NCI-H526 treated with DMSO at 0.1 percent for 48 hours (cell line): Measurements from ENCODE around the gene ZFAND4.
"Not testable (repeated sequence)": the region's sequence is repeated elsewhere in the genome, so short reads cannot be mapped to it uniquely, and the experiment has no call there.

Source experiments
- DNase-seq: peaks from one replicate; lab custom pipeline; 2025; lab: John Stamatoyannopoulos, UW

ZFAND4 gene

DNA sequence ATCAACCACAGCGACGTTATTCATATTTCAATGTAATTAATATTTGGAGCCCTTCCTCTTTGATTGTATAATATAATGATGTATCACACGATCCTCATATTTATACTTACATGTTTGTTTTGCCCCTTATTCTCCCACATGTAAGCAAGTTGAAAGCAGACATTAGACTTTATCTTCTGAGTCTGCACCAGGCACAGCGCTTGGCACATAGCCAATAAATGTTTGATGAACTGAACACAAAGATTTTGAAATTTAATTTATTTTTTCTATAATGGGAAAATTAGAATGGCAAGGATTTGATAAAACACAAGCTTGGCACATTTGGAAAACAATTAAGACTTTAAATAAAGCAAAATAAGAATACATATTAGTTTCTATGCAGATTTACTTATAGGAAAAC is 31.6 kb downstream of the ZFAND4 start:
- DNase-seq, result no peak

DNA sequence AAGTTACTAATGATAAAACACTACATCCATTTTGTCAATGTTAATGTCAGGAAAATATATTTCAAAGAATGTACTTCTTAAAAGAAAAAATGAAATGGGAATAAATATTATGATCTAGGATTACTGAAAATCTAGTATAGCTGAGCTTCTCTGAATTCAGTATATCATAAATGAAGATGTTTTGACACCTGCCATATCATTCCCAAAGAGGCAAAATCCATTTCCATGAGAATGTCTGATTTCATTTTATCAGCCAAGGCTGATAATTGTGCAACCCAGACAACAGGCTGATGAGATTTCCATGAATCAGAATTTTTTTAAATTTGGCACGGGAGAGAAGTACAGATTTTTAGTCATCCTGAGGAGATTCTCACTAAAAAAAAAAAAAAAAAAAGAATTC is 32.5 kb downstream of the ZFAND4 start:
- DNase-seq, result no peak

DNA sequence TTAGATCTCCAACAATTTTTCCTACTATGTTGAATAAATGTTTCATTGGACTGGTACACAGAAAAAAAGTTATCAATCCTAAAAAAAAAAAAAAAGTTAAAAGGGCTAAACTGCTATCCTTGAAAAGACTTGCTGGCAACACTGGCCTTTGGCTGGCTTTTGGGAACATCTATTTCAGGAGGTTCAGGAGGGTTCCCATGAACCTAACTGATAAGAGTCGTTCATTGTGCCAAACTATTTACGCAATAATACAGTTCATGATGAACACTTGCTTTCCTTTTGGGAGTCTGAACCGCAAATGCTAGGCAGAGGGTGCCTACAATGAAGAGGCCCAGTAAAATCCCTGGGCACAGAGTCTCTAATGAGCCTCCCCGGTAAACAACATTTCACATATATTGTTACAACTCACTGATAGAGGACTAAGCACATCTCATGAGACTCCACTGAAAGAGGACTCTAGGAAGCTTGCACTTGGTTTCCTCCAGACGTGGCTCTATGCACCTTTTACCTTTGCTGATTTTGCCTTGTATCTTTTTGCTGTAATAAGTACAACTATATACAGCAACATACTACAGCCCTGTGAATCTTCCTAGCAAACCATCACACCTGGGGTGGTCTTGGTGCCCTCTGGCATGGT is 45.0 kb downstream of the ZFAND4 start:
- no peak for DNase-seq

DNA sequence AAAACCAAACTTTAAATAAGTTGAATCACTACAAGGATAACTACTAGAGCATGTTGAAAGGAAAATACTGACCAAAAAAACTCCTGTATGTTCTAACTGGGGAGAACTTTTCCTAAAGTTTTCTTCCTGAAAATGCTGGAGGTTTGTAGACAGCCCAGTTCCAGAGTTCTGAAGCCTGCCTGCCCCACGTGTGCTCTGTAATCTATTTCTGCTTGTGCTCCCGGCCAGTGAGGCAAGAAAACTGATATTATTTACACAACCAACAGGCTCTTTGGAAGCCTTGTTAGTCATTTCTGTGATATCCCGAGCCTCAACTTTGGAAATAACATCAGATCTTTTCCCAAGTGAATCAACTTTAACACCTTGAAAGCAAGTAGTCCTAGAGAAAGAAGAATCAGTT is 46.7 kb downstream of the ZFAND4 start:
- no peak for DNase-seq

DNA sequence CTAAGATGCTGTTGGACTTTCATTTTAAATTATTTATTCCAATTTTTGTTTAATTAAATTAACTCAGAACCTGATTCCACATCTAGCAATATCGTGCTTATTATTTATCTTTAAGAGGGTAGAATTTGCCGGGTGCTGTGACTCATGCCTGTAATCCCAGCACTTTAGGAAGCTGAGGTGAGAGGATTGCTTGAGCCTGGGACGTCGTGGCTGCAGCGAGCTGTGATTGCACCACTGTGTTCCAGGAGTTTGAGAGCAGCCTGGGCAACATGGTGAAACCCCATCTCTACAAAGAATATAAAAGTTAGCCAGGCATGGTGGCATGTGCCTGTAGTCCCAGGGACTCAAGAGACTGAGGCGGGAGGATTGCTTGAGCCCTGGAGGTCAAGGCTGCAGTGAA is 47.8 kb downstream of the ZFAND4 start:
- no peak for DNase-seq

DNA sequence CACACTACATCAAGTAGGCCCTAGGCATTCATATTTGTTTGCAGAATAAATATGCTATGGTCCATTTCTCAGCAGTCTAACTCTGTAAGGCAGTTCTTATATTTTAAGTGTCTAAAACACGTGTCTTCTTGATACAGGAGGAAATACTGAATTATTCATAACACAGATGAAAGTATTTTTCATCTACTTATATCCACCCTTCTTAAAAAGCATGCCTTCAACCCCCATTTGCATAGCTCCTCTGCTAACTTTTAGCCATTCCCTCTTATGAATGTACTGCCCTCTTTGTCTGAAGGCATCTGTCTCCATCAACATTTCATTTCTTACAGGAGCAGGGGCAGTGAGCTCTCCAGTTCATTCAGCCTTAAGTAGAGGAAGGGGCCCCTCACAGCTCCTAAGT is 57.7 kb downstream of the ZFAND4 start:
- no peak for DNase-seq

DNA sequence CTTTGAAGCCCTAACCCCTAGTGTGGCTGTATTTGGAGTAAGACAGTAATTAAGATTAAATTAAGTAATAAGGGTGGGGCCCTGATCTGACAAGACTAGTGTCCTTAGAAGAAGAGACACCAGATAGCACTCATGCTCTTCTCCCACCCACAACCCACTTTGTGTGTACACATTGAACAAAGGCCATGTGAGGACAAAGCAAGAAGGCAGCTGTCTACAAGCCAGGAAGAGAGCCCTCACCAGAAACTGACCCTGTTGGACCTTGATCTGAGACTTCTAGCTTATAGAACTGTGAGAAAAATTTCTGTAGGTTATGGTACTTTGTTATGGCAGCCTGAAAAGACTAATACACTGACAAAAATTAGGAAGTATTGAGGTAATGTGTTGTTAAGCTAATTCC is 59.8 kb downstream of the ZFAND4 start:
- DNase-seq, result no peak

DNA sequence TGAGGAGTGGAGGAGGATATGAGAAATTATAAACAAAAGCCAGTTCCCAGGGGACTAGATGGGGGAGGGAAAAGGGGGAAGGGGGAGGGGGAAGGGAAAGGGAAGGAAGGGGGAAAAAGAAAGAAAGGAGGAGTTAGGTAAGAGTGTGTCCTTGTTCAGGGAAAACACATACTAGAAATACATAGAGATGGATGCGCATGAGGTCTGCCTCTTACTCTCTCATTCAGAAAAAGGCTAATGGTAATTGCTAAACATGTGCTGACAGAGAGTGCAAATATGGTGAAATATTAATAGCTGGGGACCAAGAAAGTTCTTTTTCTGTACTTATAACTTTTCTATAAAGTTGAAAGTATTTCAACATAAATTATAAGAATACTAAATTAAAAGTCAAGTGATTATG is 64.5 kb downstream of the ZFAND4 start:
- DNase-seq, result no peak

DNA sequence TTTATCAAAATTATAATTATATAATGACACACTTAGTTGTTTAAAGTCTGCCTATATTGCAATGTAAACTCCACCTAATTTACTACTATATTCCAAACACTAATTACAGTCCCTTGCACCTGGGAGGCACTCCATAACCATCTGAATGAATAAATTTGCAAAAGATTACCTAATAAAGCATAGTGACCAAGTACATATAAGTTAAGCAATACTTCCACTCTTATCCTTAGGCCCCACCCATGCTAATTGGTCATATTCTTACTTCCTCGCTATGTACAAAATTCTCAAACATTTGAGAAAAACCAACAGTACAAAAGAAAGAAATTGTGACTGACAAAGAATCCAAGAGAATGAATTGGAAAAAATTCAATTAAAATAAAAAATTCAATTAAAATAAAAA is 65.3 kb downstream of the ZFAND4 start:
- no peak for DNase-seq

DNA sequence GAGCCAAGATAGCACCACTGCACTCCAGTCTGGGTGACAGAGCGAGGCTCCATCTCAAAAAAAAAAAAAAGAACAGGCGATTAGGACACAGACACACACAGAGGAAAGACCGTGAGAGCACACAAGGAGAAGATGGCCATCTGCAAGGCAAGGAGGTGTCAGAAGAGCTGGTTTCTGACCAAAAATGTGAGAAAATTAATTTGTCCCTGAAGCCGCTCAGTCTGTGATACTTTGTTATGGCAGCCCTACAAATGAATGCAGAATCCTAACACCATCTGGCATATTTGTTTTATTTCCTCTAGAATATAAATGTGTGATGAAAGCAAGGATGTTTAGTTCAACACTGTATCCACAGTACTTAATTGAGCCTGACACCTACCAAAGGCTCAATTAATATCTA is 69.7 kb downstream of the ZFAND4 start:
- DNase-seq, result no peak

DNA sequence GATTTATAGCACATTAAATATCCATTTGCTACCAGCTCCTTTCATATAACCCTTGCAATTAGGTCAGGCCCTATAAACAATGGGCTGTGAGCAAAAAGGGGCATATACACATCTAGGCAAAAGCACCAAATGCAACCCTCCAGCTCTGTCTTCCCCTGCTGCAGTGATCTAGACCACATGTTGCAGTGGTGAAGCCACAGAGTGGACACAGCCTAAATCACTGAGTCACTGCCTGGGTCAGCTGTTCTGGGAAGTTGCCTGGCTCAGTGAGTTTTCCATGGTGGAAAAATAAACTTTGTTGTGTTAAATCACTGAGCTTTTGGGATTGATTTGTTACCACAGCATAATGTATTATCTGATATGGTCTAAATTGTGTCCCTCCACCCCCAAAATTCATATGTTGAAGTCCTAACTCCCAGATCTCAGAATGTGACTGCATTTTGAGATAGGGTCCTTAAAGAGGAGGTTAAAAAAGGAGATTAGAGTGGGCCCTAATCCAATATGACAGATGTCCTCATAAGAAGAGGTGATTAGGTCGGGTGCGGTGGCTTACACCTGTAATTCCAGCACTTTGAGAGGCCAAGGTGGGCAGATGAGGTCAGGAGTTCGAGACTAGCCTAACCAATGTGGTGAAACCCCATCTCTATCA is 70.4 kb downstream of the ZFAND4 start:
- no peak for DNase-seq

DNA sequence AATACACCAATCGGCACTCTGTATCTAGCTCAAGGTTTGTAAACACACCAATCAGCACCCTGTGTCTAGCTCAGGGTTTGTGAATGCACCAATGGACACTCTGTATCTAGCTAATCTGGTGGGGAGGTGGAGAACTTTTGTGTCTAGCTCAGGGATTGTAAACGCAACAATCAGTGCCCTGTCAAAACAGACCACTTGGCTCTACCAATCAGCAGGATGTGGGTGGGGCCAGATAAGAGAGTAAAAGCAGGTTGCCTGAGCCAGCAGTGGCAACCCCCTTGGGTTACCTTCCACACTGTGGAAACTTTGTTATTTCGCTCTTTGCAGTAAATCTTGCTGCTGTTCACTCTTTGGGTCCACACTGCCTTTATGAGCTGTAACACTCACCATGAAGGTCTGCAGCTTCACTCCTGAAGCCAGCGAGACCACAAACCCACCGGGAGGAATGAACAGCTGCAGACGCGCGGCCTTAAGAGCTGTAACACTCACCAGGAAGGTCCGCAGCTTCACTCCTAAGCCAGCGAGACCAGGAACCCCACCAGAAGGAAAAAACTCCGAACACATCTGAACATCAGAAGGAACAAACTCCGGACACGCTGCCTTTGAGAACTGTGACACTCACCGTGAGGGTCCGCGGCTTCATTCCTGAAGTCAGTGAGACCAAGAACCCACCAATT is 71.2 kb downstream of the ZFAND4 start:
- not testable (repeated sequence) for DNase-seq

DNA sequence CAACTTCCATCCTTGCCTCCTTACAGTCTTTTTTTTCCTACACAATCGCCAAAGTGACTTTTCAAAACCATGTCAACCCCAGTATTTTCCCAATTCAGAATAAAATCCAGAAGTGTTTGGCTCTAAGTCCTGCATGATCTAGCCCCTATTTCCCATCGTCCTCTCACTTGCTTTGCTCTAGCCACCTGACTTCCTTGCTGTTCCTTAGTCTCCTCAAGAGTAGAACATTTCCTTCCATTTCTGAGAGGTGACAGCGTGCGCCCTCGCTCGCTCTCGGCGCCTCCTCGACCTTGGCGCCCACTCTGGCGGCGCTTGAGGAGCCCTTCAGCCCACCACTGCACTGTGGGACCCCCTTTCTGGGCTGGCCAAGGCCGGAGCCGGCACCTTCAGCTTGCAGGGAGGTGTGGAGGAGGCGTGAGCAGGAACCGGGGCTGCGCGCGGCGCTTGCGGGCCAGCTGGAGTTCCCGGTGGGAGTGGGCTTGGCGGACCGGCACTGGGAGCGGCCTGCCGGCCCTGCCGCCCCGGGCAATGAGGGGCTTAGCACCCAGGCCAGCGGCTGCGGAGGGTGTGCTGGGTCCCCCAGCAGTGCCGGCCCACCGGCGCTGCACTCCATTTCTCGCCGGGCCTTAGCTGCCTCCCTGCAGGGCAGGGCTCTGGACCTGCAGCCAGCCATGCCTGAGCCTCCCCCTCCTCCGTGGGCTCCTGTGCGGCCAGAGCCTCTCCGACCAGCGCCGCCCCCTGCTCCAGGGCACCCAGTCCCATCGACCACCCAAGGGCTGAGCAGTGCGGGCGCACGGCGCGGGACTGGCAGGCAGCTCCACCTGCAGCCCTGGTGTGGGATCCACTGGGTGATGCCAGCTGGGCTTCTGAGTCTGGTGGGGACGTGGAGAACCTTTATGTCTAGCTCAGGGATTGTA is 72.0 kb downstream of the ZFAND4 start:
- not testable (repeated sequence) for DNase-seq

DNA sequence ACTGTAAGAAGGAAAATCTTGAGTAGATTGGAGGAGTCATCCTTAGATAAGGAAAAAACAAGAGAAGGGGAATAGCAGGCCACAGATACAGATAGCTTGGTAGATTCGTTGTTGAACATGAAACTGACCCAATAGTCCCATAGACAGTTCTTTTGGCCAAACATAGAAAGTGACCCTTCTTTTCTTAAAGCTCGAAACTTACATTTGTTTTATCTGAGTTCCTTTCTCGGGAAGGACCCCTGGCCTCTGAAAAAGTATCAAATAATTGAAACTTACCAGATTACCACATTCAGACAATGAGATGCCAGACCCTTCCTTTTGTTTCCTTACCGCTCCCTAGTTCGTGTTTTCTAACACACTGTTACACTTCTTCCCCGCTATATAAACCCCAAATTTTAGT is 72.9 kb downstream of the ZFAND4 start:
- DNase-seq, result no peak

DNA sequence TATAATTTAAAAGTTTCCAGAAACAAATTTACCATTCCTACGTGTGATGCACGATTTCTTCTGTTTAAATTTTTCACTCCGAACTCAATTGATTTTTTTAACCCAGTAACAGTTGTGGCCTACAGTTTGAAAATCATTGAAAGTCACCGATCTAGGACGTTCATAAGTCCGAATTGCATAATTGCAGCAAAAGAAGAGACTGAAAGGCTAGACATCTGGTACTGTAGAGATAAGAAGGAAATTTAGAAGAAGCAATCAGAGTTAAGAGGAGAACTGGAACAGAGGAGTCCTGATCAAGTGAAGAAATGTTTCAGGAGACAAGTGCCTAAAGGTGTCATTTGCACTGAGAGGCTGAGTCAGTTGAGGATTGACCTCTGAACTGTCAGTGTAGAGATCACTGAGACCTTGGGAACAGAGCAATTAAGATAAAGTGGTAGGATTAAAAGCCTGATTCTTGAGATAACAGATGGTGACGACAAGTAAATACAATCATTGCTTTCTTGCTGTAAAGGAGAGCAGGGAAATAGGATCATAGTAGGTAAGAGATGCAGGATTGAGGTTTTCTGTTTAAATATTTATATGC is 73.5 kb downstream of the ZFAND4 start:
- DNase-seq, result no peak

DNA sequence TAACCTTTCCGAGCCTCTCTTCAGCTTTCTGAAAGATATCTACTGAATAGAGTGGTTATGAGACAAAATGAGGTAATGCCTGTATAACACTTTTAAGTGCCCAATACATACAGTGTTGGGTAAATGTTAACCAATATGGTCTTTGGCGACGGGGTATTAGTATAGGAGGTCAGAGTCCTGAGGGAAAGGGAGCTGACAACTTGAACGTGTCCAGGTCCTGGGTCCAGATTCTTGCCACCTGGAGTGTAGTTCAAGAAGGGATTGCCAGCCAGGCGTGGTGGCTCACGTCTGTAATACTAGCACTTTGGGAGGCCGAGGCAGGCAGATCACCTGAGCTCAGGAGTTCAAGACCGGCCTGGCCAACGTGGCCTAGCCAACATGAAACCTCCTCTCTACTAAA is 76.0 kb downstream of the ZFAND4 start:
- DNase-seq, result no peak

DNA sequence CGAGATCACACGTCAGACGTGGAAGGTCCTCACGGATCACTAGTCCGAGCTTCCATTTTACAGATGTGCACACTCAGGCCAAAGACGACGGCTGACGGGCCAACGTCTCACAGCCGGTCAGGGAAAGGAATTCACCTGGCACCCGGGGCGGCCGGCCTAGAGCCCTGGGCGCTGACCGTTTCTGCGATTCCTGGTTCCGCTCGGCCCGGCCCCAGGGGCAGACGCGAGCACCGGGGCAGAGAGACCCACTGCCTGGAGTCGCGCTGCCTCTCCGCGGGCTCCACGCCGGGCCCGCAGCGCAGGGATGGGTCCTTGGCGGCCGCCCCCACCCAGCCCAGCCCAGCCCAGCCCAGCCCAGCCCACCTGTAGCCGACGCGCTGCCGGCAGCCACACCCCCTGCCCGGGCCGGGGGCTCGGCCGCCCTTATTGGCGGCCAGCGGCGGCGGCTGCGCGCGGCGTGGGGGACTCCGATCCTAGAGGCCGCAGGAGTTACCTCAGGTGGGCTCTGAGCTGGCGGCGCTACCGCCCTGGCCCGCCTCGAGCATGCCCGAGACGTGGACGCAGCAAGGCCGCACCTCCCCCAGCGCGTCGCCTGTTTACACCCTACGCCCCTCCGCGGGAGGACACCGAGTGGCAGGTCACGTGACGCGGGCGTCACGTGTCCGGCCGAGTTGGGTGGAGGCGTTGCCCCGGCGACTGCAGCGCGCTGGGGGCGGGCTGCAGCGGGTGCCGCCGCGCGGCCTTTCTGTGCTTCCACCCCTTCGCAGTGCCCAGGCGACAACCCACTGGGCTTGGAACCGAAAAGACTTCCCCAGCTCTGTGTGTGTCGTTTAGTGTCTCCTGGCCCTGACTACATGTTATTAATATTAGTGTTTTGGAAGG is 78.1 kb downstream of the ZFAND4 start:
- DNase-seq, result peak; percentile 76

DNA sequence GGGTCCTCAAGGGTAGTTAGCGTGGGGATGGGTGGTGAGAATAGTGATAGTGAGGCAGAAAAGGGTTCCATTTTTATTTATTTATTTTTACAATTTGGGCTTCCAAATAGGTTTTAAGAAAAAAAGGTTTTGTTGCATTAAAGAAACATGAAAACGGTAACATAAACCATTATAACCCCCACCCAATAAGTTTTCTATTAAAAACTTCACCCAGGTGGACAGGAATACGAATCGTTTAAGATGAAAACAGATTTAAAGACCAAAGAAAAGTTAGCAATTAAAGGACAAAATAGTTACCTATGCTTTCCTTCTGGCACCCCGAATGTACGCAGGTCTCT is 78.7 kb downstream of the ZFAND4 start:
- DNase-seq, result no peak

DNA sequence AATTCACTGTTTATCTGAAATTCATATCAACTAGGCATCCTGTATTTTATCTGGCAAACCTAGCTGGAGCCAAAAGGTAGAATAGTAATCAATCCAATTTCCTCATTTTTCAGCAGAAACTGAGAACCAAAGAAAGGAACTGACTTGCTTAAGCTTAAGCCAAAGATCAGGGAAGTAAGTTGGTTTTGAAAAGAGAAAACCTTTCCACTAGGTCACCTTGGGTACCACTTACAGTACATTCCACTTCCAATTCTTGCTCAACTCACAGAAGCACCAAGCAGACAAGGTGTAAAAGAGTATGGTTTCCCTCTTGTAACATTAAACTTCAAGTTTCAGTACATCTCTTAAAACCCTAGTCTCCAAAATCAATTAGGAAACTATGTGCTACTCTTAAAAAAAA is 79.6 kb downstream of the ZFAND4 start:
- no peak for DNase-seq

DNA sequence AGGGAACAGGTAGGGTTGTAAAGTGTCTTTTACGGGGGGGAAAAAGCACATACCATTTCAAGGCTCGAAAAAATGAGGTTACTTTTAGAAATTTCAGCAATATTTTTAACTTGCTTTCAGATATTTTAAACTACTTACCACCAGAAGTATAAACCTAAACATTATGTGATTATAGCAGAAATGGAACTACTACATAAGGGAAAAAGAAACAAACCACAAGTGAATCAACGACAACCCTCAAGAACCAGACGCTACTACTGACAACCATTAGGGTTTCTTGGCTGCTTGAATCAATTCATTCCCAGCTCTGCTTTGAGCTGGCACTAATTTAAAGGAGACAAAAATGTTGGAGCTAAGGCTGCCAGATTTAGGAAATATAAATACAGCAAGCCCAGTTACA is 80.1 kb downstream of the ZFAND4 start:
- DNase-seq, result no peak

DNA sequence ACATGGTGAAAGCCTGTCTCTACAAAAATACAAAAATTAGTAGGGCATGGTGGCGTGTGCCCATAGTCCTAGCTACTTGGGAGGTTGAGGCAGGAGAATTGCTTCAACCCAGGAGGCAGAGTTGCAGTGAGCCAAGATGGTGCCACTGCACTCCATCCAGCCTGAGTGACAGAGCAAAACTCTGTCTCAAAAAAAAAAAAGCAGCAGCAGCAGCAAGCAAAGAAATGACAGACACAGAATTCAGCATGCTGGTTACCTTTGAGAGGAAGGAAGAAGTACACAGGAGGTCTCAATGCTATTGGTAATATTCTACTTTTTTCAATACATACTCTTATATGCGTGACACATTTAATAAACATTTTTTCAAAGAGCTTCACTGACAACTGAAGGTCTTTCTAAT is 81.3 kb downstream of the ZFAND4 start:
- DNase-seq, result no peak
